Ascending aorta (tissue), 2 donors: Measurements from ENCODE around the gene ATP6V1G3. TPM values are rescaled to one million over a fixed set of nuclear protein-coding genes. Genes with fewer than 3 reads are reported as not detected.
A peak's percentile ranks its signal among the peaks of the same experiment; 100 is the strongest.

Experiments
- DNase-seq, 2 donors: peaks; one replicate each; pipeline ENCODE4 v3.0.0-alpha.2; 2019; ENCODE audit warnings: low spot score in 2 of 2
- H3K27ac ChIP-seq, 2 donors: fragments of 200-600 bp; sonication (generic); one replicate each; pipeline ENCODE4 v1.5.1; 2016 to 2017; ENCODE audit warnings: mild to moderate bottlenecking in 1 of 2
- H3K27me3 ChIP-seq: fragments of 200-600 bp; sonication (generic); one replicate; pipeline ENCODE4 v1.5.1; 2017
- H3K36me3 ChIP-seq, 2 donors: fragments of 200-600 bp; sonication (generic); one replicate each; pipeline ENCODE4 v1.5.1; 2016
- H3K4me1 ChIP-seq, 2 donors: fragments of 200-600 bp; sonication (generic); one replicate each; pipeline ENCODE4 v1.5.1; 2016 to 2017; ENCODE audit warnings: mild to moderate bottlenecking in 1 of 2
- H3K4me3 ChIP-seq, 2 donors: fragments of 200-600 bp; sonication (generic); one replicate each; pipeline ENCODE4 v1.5.1; 2016 to 2017; ENCODE audit warnings: mild to moderate bottlenecking in 1 of 2
- H3K9me3 ChIP-seq, 2 donors: fragments of 200-600 bp; sonication (generic); one replicate each; pipeline ENCODE4 v1.5.1; 2016
- intact Hi-C: fragments of 100-400 bp; cut with DNase I; formaldehyde crosslinking; loops from one replicate; pipeline ENCODE4 v1.15.1; 2023
- total RNA-seq: library from RNA; depleted of rRNA; stranded (reverse); fragments of >200 nt; gene quantifications from one replicate; pipeline ENCODE4 v1.1.0, GENCODE V29; 2016
- TF ChIP-seq, protein P1 (sequence below), 3 experiments: fragments of 200-600 bp in 2 of 3; fragments of 450-650 bp in 1 of 3; sonication (generic) in 2 of 3; IDR thresholded peaks; one replicate each; pipeline ENCODE4 v1.5.1; 2016 to 2019; ENCODE audit warnings: antibody characterized with exemption in 3 of 3, mild to moderate bottlenecking in 1 of 3, moderate library complexity in 1 of 3

ATP6V1G3 gene
- total RNA-seq, 1 donor from 2014 or later: not detected

DNA sequence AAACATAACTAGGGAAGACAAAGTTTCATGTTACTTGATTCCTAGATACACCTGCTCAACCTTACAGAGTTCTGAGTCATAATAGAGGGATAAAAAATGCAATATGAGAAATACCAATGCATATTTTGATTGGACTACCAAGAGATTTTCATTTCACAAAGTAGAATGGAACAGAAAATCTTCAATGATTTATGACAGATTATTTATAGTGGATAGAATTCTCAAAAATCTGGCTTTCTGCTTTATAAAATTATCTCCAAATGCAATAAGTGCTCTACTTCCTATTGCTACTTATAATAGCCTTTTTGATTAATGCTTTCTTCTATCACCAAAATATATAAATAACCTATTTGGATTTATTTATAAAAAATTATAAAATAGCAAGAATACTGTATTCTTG lies 18.9 kb upstream of the ATP6V1G3 start:
- Histone ChIP-seq H3K27ac (no peak overlapping the region), H3K27me3 (no peaks in the 10 kb centered on the region), H3K36me3 (no peaks in the 10 kb centered on the region), H3K9me3 (no peaks in the 10 kb centered on the region), H3K4me1 (no peaks in the 10 kb centered on the region), H3K4me3 (no peak overlapping the region)
- intact Hi-C loops: no loop called here
- TF ChIP-seq, protein P1, sequence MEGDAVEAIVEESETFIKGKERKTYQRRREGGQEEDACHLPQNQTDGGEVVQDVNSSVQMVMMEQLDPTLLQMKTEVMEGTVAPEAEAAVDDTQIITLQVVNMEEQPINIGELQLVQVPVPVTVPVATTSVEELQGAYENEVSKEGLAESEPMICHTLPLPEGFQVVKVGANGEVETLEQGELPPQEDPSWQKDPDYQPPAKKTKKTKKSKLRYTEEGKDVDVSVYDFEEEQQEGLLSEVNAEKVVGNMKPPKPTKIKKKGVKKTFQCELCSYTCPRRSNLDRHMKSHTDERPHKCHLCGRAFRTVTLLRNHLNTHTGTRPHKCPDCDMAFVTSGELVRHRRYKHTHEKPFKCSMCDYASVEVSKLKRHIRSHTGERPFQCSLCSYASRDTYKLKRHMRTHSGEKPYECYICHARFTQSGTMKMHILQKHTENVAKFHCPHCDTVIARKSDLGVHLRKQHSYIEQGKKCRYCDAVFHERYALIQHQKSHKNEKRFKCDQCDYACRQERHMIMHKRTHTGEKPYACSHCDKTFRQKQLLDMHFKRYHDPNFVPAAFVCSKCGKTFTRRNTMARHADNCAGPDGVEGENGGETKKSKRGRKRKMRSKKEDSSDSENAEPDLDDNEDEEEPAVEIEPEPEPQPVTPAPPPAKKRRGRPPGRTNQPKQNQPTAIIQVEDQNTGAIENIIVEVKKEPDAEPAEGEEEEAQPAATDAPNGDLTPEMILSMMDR (IDR thresholded peaks at IDR 0.05): no peak
- DNase-seq: no peak

DNA sequence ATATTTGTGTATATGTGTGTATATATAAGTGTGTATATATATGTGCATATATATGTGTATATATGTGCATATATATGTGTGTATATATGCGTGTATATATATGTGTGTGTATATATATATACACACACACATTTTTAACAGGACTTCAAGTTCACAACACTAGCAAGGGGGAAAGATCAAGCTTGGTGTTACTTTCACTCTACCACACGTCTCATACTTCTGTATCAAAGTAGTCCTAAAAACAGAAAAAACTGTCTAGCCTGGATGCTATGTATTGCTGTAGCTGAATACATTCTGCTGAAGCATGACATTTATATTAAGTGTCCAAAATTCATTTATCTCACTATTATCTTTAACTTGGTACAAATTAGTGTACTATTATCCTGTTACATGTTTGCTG lies 17.9 kb upstream of the ATP6V1G3 start:
- TF ChIP-seq, protein P1 (IDR thresholded peaks at IDR 0.05): no peak
- H3K4me1 ChIP-seq: no peaks in the 10 kb centered on the region
- H3K27me3 ChIP-seq: no peaks in the 10 kb centered on the region
- intact Hi-C loops: no loop called here
- no peak for DNase-seq
- H3K36me3 ChIP-seq: no peaks in the 10 kb centered on the region
- H3K9me3 ChIP-seq: no peaks in the 10 kb centered on the region
- no peak overlapping the region for H3K27ac ChIP-seq
- no peak overlapping the region for H3K4me3 ChIP-seq

DNA sequence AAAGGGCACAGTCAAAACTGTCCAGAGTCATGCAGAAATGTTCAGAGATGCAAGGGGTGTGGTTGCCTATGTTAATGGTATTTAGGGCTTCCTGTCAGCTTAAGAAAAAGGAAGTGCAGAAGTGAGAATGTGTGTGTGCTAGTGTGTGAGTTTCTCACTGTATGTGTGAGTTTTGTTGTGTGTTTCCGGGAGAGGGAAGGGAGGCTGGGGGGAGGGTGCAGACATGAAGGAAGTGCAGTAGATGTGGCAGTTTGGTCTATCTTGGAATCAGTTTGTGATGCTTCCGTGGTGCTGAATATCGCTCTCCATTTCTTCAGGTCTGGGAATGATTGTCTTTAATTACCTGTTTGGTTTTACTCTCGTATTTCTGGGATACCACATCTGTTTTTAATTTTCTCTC lies 16.5 kb upstream of the ATP6V1G3 start:
- Histone ChIP-seq H3K9me3 (no peaks in the 10 kb centered on the region), H3K4me3 (no peak overlapping the region), H3K36me3 (no peaks in the 10 kb centered on the region), H3K27me3 (no peaks in the 10 kb centered on the region), H3K27ac (no peak overlapping the region), H3K4me1 (no peaks in the 10 kb centered on the region)
- TF ChIP-seq, protein P1 (IDR thresholded peaks at IDR 0.05): no peak
- peak; percentile 24 to 75 for DNase-seq
- intact Hi-C loops: no loop called here

DNA sequence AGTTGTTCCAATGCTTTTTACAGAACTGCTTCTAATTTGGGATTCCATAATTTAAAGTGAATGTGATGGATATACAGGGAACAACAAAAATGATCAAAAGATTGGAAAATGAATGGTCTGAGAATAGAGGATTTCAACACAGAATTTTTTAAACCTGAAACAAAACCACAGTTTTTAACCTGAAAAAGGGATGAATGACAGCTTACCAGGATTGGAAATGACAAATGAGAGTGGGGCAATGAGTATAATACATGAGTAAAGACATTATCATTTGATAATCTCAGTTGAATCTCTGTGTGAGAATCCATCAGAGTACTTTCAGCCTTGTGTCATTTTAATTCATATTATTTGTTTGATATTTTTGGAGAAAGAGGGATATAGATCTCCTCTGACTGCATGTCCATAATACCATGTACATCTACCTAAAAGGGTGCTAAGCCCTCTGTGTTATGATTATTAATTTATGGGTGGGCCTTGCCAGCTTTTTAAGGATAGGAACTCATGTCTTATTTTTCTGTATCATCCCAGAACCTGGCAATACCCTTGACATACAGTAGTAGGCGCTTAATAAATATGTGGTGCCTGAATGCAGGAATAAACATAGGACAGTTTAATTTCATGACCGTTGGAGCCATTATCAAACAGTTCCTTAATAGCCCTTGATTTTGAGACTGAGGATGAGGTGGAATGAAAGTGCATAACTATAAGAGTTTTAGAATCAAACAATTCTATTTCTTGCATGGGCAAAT lies 12.4 kb upstream of the ATP6V1G3 start:
- H3K4me3 ChIP-seq: no peak overlapping the region
- TF ChIP-seq, protein P1 (IDR thresholded peaks at IDR 0.05): no peak
- no peaks in the 10 kb centered on the region for H3K36me3 ChIP-seq
- H3K27me3 ChIP-seq: no peaks in the 10 kb centered on the region
- no peaks in the 10 kb centered on the region for H3K4me1 ChIP-seq
- intact Hi-C loops: no loop called here
- no peak for DNase-seq
- no peak overlapping the region for H3K27ac ChIP-seq
- H3K9me3 ChIP-seq: no peaks in the 10 kb centered on the region

DNA sequence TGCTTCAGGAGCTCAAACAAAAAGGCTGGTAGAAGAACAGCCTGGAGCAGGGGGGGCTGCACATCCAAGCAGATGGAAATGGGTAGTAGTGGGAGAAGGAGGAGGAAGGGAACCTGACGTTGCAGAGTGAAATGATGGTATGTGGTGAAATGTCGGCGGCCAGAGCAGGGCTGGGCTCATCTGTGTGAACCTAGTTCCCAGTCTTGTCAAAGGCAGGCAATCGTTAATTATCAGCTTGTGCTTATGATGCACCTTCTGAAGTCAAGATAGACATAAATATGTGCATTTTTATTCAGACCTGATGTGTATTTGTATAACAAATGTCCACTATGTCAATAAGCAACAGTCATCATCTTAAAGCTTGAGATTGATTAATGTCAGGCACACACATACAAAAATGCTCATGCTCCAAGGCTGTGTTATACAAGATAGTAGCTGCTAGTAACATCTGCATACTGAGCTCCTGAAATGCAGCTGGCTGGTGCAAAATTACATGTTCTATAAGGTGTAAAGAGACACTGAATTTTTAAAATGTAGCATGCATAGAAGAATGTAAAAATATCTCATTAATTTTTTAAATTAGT lies 10.6 kb upstream of the ATP6V1G3 start:
- Histone ChIP-seq H3K4me1 (no peaks in the 10 kb centered on the region), H3K36me3 (no peaks in the 10 kb centered on the region), H3K27me3 (no peaks in the 10 kb centered on the region), H3K9me3 (no peaks in the 10 kb centered on the region), H3K27ac (no peak overlapping the region), H3K4me3 (no peak overlapping the region)
- intact Hi-C loops: no loop called here
- no peak for DNase-seq
- TF ChIP-seq, protein P1 (IDR thresholded peaks at IDR 0.05): no peak
